CD4-positive, alpha-beta T cell (primary cell): Measurements from ENCODE around the gene SPTBN1. TPM values are rescaled to one million over a fixed set of nuclear protein-coding genes. Genes with fewer than 3 reads are reported as not detected.

Experiments
- ATAC-seq: fragments of 200-7000 bp; cut with Tn5 transposase; one replicate; pipeline ENCODE4 v1.10.0; 2022; ENCODE audit warnings: mild to moderate bottlenecking; ENCODE audit not compliant: poor library complexity
- CTCF ChIA-PET: fragments of 350-600 bp; sonication (Branson Sonifier 250); formaldehyde crosslinking; loops from one replicate; lab custom pipeline; 2021; ENCODE audit warnings: antibody characterized with exemption, inconsistent platforms; lab: Charles Lee
- POLR2A ChIA-PET: fragments of 350-600 bp; sonication (Branson Sonifier 250); formaldehyde crosslinking; loops from one replicate; lab custom pipeline; 2021; ENCODE audit warnings: antibody characterized with exemption, inconsistent platforms; lab: Charles Lee
- DNase-seq, 14 experiments: peaks; one replicate each; pipeline ENCODE4 v3.0.0-alpha.2; 2013 to 2020; ENCODE audit warnings: mixed read lengths in 2 of 14
- H3K27ac ChIP-seq, 2 donors: one replicate each; pipeline versions ENCODE4 v1.5.1 to v1.7.0; 2013; ENCODE audit warnings: low read length in 2 of 2, low read depth in 1 of 2, mild to moderate bottlenecking in 1 of 2
- H3K27me3 ChIP-seq, 2 experiments: 1 replicate in 1 of 2; 2 replicates in 1 of 2; pipeline versions ENCODE4 v1.6.1 to v1.7.0; 2013; ENCODE audit warnings: low read length in 2 of 2, control low read depth in 1 of 2, mild to moderate bottlenecking in 1 of 2, moderate library complexity in 1 of 2; ENCODE audit not compliant: insufficient read depth in 2 of 2, control insufficient read depth in 1 of 2
- H3K36me3 ChIP-seq: one replicate; pipeline ENCODE4 v1.6.1; 2013; ENCODE audit warnings: low read length, control low read depth; ENCODE audit not compliant: insufficient read depth
- H3K4me1 ChIP-seq: one replicate; pipeline ENCODE4 v1.6.1; 2013; ENCODE audit warnings: low read length, control low read depth; ENCODE audit not compliant: insufficient read depth
- H3K4me3 ChIP-seq: one replicate; pipeline ENCODE4 v1.5.1; 2013; ENCODE audit warnings: mild to moderate bottlenecking, low read length, moderate library complexity
- H3K9me3 ChIP-seq, 2 experiments: 1 replicate in 1 of 2; 2 replicates in 1 of 2; pipeline versions ENCODE4 v1.6.1 to v1.7.0; 2013; ENCODE audit warnings: low read length in 2 of 2, mild to moderate bottlenecking in 2 of 2, control low read depth in 1 of 2, moderate library complexity in 1 of 2; ENCODE audit not compliant: control insufficient read depth in 1 of 2, insufficient read depth in 1 of 2
- H3K27ac Mint-ChIP-seq: one replicate; pipeline ENCODE4 v1.8.0; 2020; ENCODE audit warnings: mixed read lengths
- H3K27me3 Mint-ChIP-seq: one replicate; pipeline ENCODE4 v1.8.0; 2021; ENCODE audit warnings: mixed read lengths
- H3K36me3 Mint-ChIP-seq: one replicate; pipeline ENCODE4 v1.8.0; 2021; ENCODE audit warnings: low read depth, mixed read lengths
- H3K4me1 Mint-ChIP-seq: one replicate; pipeline ENCODE4 v1.8.0; 2021; ENCODE audit warnings: low read depth, mixed read lengths
- H3K4me3 Mint-ChIP-seq: one replicate; pipeline ENCODE4 v1.8.0; 2020; ENCODE audit warnings: mild to moderate bottlenecking, mixed read lengths
- H3K9me3 Mint-ChIP-seq: one replicate; pipeline ENCODE4 v1.8.0; 2020; ENCODE audit warnings: mixed read lengths
- intact Hi-C, 2 experiments: fragments of 100-400 bp; cut with DNase I in 1 of 2; cut with micrococcal nuclease in 1 of 2; formaldehyde crosslinking; loops; one replicate each; pipeline versions ENCODE4 v1.15.1 to v1.9.0; 2023 to 2025; cut with DNase I, micrococcal nuclease
- total RNA-seq, 174 experiments: library from RNA in 2 of 174; stranded (reverse) in 2 of 174; gene quantifications; one replicate each; pipeline ENCODE4 v1.2.3 and lab custom pipeline; 2021 to 2026
- TF ChIP-seq, protein P1 (sequence below): fragments of 200-600 bp; IDR thresholded peaks from one replicate; pipeline ENCODE4 v1.8.0; 2022; ENCODE audit warnings: antibody characterized with exemption, mild to moderate bottlenecking

SPTBN1 gene
- total RNA-seq, 2 experiments from 2014 or later = 156 to 166 TPM

- peak overlapping the region; percentile 7 for H3K4me3 Mint-ChIP-seq
- peaks cover 23% of the 10 kb centered on the region for H3K36me3 Mint-ChIP-seq
- ChIA-PET CTCF (no interaction called here), POLR2A (interaction anchor here (1.5 kb wide), 1 partner anchor 19 kb away, joined by 3 read pairs; no protein-coding TSS in a partner anchor)
- no peak for ATAC-seq
- no peaks in the 10 kb centered on the region for H3K36me3 ChIP-seq
- DNase-seq = no peak
- H3K4me3 ChIP-seq = no peak overlapping the region
- H3K27me3 ChIP-seq = no peaks in the 10 kb centered on the region
- intact Hi-C loops = loop anchor here in 1 of 2 experiments (2.0 to 5.0 kb wide), 3 partner anchors 31 to 167 kb away; partner anchors contain the start of gene EML6
- H3K27me3 Mint-ChIP-seq = no peaks in the 10 kb centered on the region
- H3K4me1 ChIP-seq = peaks cover 10% of the 10 kb centered on the region
- H3K27ac ChIP-seq = no peak overlapping the region
- peak overlapping the region; percentile 8 for H3K27ac Mint-ChIP-seq
- H3K4me1 Mint-ChIP-seq = peaks cover 46% of the 10 kb centered on the region
- H3K9me3 Mint-ChIP-seq = no peaks in the 10 kb centered on the region
- TF ChIP-seq, protein P1, sequence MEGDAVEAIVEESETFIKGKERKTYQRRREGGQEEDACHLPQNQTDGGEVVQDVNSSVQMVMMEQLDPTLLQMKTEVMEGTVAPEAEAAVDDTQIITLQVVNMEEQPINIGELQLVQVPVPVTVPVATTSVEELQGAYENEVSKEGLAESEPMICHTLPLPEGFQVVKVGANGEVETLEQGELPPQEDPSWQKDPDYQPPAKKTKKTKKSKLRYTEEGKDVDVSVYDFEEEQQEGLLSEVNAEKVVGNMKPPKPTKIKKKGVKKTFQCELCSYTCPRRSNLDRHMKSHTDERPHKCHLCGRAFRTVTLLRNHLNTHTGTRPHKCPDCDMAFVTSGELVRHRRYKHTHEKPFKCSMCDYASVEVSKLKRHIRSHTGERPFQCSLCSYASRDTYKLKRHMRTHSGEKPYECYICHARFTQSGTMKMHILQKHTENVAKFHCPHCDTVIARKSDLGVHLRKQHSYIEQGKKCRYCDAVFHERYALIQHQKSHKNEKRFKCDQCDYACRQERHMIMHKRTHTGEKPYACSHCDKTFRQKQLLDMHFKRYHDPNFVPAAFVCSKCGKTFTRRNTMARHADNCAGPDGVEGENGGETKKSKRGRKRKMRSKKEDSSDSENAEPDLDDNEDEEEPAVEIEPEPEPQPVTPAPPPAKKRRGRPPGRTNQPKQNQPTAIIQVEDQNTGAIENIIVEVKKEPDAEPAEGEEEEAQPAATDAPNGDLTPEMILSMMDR = no peak
- H3K9me3 ChIP-seq = no peaks in the 10 kb centered on the region
Observed at GRCh38 chr2:54555318-54555837, 99.3 kb downstream of the SPTBN1 start.

- DNase-seq (no peak), ATAC-seq (no peak)
- peaks cover 16% of the 10 kb centered on the region for H3K4me1 ChIP-seq
- H3K4me1 Mint-ChIP-seq = peaks cover 59% of the 10 kb centered on the region
- H3K9me3 Mint-ChIP-seq = no peaks in the 10 kb centered on the region
- TF ChIP-seq, protein P1 = no peak
- peaks cover 33% of the 10 kb centered on the region for H3K36me3 Mint-ChIP-seq
- no peaks in the 10 kb centered on the region for H3K36me3 ChIP-seq
- H3K27ac Mint-ChIP-seq = peak overlapping the region; percentile 95
- H3K4me3 Mint-ChIP-seq = peak overlapping the region; percentile 89
- no peaks in the 10 kb centered on the region for H3K9me3 ChIP-seq
- ChIA-PET POLR2A (interaction anchor here (1.2 to 4.0 kb wide), 2 partner anchors 40 to 62 kb away, joined by 3 to 39 read pairs; no protein-coding TSS in a partner anchor), CTCF (interaction anchor here (1.0 to 3.5 kb wide), 5 partner anchors 18 to 60 kb away, joined by 3 to 25 read pairs (median 6); no protein-coding TSS in a partner anchor)
- H3K27me3 Mint-ChIP-seq = no peaks in the 10 kb centered on the region
- H3K27ac ChIP-seq = no peak overlapping the region
- intact Hi-C loops = loop anchor here (2.0 to 5.0 kb wide), 3 partner anchors 41 to 166 kb away; partner anchors contain the start of gene EML6 (in 1 of the 2)
- H3K4me3 ChIP-seq = no peak overlapping the region
- no peaks in the 10 kb centered on the region for H3K27me3 ChIP-seq
Observed at GRCh38 chr2:54556621-54557121, 100.5 kb downstream of the SPTBN1 start.

DNA sequence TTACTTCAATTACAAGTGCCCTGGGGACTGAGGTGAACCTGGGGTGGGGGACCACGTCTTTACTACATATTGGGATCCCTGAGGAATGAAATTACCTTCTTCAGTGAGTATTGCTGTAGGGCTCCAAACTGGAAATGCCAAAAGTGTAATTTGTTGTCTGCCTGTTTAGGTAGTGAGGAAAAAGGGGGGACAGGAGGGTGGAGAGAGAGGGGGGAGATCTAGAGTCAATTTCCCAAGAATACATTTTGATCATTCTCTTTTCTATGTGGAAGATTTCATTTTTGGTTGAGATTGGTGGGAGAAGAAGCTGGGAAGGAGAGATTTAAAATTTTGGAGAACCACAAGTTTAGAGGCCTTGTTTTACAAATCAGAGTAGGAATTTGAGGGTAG, 101.1 kb downstream of the SPTBN1 start:
- Mint-ChIP-seq H3K36me3 (peaks cover 38% of the 10 kb centered on the region), H3K9me3 (no peaks in the 10 kb centered on the region), H3K27ac (peak overlapping the region; percentile 95), H3K4me1 (peaks cover 65% of the 10 kb centered on the region), H3K27me3 (no peaks in the 10 kb centered on the region), H3K4me3 (peak overlapping the region; percentile 89)
- ATAC-seq = no peak
- Histone ChIP-seq H3K36me3 (no peaks in the 10 kb centered on the region), H3K4me1 (peaks cover 19% of the 10 kb centered on the region), H3K4me3 (peak overlapping the region; percentile 72), H3K9me3 (no peaks in the 10 kb centered on the region), H3K27me3 (no peaks in the 10 kb centered on the region), H3K27ac (peak overlapping the region; percentile 41 to 89)
- DNase-seq = no peak
- CTCF ChIA-PET = interaction anchor here (1.0 to 3.5 kb wide), 6 partner anchors 18 to 70 kb away, joined by 3 to 25 read pairs (median 4); no protein-coding TSS in a partner anchor
- intact Hi-C loops = loop anchor here (2.0 to 5.0 kb wide), 3 partner anchors 40 to 165 kb away; partner anchors contain the start of gene EML6 (in 1 of the 2)
- TF ChIP-seq, protein P1 = no peak
- POLR2A ChIA-PET = interaction anchor here (1.2 to 7.4 kb wide), 6 partner anchors 8 to 147 kb away, joined by 3 to 158 read pairs (median 21); no protein-coding TSS in a partner anchor
